RPMI8226 (cell line): ENCODE results near the gene MBD5.

Experiments used
- DNase-seq: peaks from one replicate; pipeline ENCODE4 v3.0.0-alpha.2; 2015

MBD5 gene

GRCh38 chr2:148026573-148026972 lies 5.7 kb downstream of the MBD5 start:
- no peak for DNase-seq

GRCh38 chr2:148027822-148028221 lies 6.9 kb downstream of the MBD5 start:
- DNase-seq, result no peak

GRCh38 chr2:148028781-148029180 lies 7.9 kb downstream of the MBD5 start:
- DNase-seq, result no peak

GRCh38 chr2:148031152-148031551 lies 10.3 kb downstream of the MBD5 start:
- no peak for DNase-seq

GRCh38 chr2:148032215-148032614 lies 11.3 kb downstream of the MBD5 start:
- no peak for DNase-seq

- DNase-seq, result no peak
Observed at GRCh38 chr2:148039783-148040182, 18.9 kb downstream of the MBD5 start.

GRCh38 chr2:148042219-148042618 lies 21.3 kb downstream of the MBD5 start:
- DNase-seq, result no peak

- no peak for DNase-seq
Observed at GRCh38 chr2:148044322-148044721, 23.4 kb downstream of the MBD5 start.

- DNase-seq, result no peak
Observed at GRCh38 chr2:148046802-148047201, 25.9 kb downstream of the MBD5 start.

- no peak for DNase-seq
Observed at GRCh38 chr2:148048475-148049221, 27.8 kb downstream of the MBD5 start.

GRCh38 chr2:148049284-148049683 lies 28.4 kb downstream of the MBD5 start:
- no peak for DNase-seq

- DNase-seq, result no peak
Observed at GRCh38 chr2:148052687-148053086, 31.8 kb downstream of the MBD5 start.

GRCh38 chr2:148058641-148059040 lies 37.8 kb downstream of the MBD5 start:
- DNase-seq, result no peak

GRCh38 chr2:148063633-148064032 lies 42.7 kb downstream of the MBD5 start:
- DNase-seq, result no peak

GRCh38 chr2:148065936-148066335 lies 45.0 kb downstream of the MBD5 start:
- no peak for DNase-seq

- DNase-seq, result no peak
Observed at GRCh38 chr2:148067801-148068200, 46.9 kb downstream of the MBD5 start.

GRCh38 chr2:148071351-148071750 lies 50.5 kb downstream of the MBD5 start:
- no peak for DNase-seq

GRCh38 chr2:148096012-148096411 lies 75.1 kb downstream of the MBD5 start:
- DNase-seq, result no peak

- DNase-seq, result no peak
Observed at GRCh38 chr2:148102641-148103040, 81.8 kb downstream of the MBD5 start.

- DNase-seq, result no peak
Observed at GRCh38 chr2:148103946-148104345, 83.1 kb downstream of the MBD5 start.

GRCh38 chr2:148106331-148106730 lies 85.4 kb downstream of the MBD5 start:
- DNase-seq, result no peak

- no peak for DNase-seq
Observed at GRCh38 chr2:148108385-148108784, 87.5 kb downstream of the MBD5 start.

GRCh38 chr2:148110184-148110583 lies 89.3 kb downstream of the MBD5 start:
- DNase-seq, result no peak

GRCh38 chr2:148122788-148123187 lies 101.9 kb downstream of the MBD5 start:
- no peak for DNase-seq

- DNase-seq, result no peak
Observed at GRCh38 chr2:148124271-148124670, 103.4 kb downstream of the MBD5 start.
